Activated T-helper 9 cell treated with anti-CD3 and anti-CD28 coated beads, Interleukin-2, amount 50 U/mL, for 16 hours (primary cell): ENCODE data around the gene FGF12.

Source experiments
- DNase-seq: peaks from one replicate; pipeline ENCODE4 v3.0.0-alpha.2; 2020; ENCODE audit warnings: low read depth

FGF12 gene

GRCh38 chr3:192684151-192684550 is 43.2 kb downstream of the FGF12 start:
- no peak for DNase-seq

GRCh38 chr3:192675958-192676649 is 51.2 kb downstream of the FGF12 start:
- no peak for DNase-seq

GRCh38 chr3:192655628-192656027 is 71.7 kb downstream of the FGF12 start:
- no peak for DNase-seq

- no peak for DNase-seq
Measured at GRCh38 chr3:192655040-192655439, 72.3 kb downstream of the FGF12 start.

GRCh38 chr3:192653862-192654261 is 73.5 kb downstream of the FGF12 start:
- no peak for DNase-seq

- no peak for DNase-seq
Measured at GRCh38 chr3:192652727-192653126, 74.6 kb downstream of the FGF12 start.

GRCh38 chr3:192651836-192652512 is 75.4 kb downstream of the FGF12 start:
- DNase-seq = no peak

GRCh38 chr3:192645437-192645836 is 81.9 kb downstream of the FGF12 start:
- no peak for DNase-seq

- no peak for DNase-seq
Measured at GRCh38 chr3:192642651-192643050, 84.7 kb downstream of the FGF12 start.

GRCh38 chr3:192641919-192642318 is 85.4 kb downstream of the FGF12 start:
- no peak for DNase-seq

GRCh38 chr3:192639987-192640386 is 87.4 kb downstream of the FGF12 start:
- no peak for DNase-seq

GRCh38 chr3:192637803-192638202 is 89.5 kb downstream of the FGF12 start:
- no peak for DNase-seq

GRCh38 chr3:192636517-192637444 is 90.6 kb downstream of the FGF12 start:
- DNase-seq = no peak

- no peak for DNase-seq
Measured at GRCh38 chr3:192629429-192629828, 97.9 kb downstream of the FGF12 start.

GRCh38 chr3:192621909-192622308 is 105.4 kb downstream of the FGF12 start:
- DNase-seq = no peak

GRCh38 chr3:192620275-192620674 is 107.1 kb downstream of the FGF12 start:
- no peak for DNase-seq

GRCh38 chr3:192611411-192611810 is 115.9 kb downstream of the FGF12 start:
- DNase-seq = no peak

- DNase-seq = no peak
Measured at GRCh38 chr3:192608726-192609600, 118.4 kb downstream of the FGF12 start.

GRCh38 chr3:192607798-192608197 is 119.5 kb downstream of the FGF12 start:
- no peak for DNase-seq

GRCh38 chr3:192597913-192598312 is 129.4 kb downstream of the FGF12 start:
- no peak for DNase-seq

- no peak for DNase-seq
Measured at GRCh38 chr3:192597506-192597905, 129.8 kb downstream of the FGF12 start.

- DNase-seq = no peak
Measured at GRCh38 chr3:192578729-192579128, 148.6 kb downstream of the FGF12 start.
